WERI-Rb-1 (cell line): Measurements from ENCODE around the gene NKAIN4.

Source experiments
- DNase-seq: peaks from one replicate; pipeline ENCODE4 v3.0.0-alpha.2; 2020
- H3K27ac ChIP-seq: fragments of 250-450 bp; sonication (Bioruptor Pico); 2 replicates; pipeline ENCODE4 v1.5.1; 2020; ENCODE audit warnings: mild to moderate bottlenecking, moderate library complexity
- H3K27me3 ChIP-seq: fragments of 250-450 bp; sonication (Bioruptor Pico); 2 replicates; pipeline ENCODE4 v1.5.1; 2021; ENCODE audit warnings: mild to moderate bottlenecking, low read depth, moderate library complexity; ENCODE audit not compliant: insufficient read depth, severe bottlenecking
- H3K36me3 ChIP-seq: fragments of 250-450 bp; sonication (Bioruptor Pico); 2 replicates; pipeline ENCODE4 v1.5.1; 2020; ENCODE audit warnings: mild to moderate bottlenecking, moderate library complexity
- H3K4me3 ChIP-seq: 2 replicates; pipeline ENCODE4 v1.5.1; 2011; ENCODE audit warnings: low read depth, mild to moderate bottlenecking, control low read depth, low read length
- H3K9me3 ChIP-seq: fragments of 250-450 bp; sonication (Bioruptor Pico); 2 replicates; pipeline ENCODE4 v1.5.1; 2021; ENCODE audit warnings: mild to moderate bottlenecking, moderate library complexity; ENCODE audit not compliant: severe bottlenecking
- TF ChIP-seq, protein P1 (sequence below): IDR thresholded peaks from 2 replicates; pipeline ENCODE4 v1.5.1; 2011; ENCODE audit warnings: low read depth, mild to moderate bottlenecking, control low read depth, inconsistent platforms, low read length

Gene NKAIN4

DNA sequence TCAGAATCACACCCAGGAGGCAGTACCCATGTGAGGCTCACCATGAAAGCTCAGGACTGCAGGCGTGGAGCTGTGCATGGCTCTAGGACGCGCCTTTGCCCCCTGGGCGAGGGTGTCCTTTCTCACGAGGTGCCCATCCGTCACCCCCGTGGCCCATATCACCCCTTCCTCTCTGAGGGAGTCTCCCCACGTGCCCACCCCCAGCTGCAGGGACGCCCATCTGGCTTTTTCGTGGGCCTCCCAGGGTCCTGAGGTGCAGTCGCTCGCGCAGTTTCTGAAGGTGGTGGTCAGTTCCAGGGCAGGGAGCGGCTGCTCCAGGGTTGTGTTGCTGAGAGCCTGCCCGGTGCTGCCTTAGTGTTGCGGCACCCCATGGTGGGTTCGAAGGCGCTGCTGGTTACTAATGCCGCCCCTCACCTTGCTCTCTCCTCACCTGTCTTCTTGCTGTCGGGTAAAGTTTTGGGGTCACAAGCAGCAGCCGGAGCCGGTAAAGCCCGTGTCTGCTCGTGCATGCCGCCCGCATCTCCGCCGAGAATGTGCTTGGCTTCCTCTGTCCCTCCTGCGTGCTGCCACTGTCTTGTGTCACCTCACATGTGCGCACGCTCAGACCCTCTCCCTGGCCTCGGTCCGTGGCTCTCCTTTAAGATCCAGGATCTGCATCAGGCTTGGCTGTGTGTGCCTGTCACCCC lies 29.3 kb upstream of the NKAIN4 start:
- Histone ChIP-seq H3K4me3 (no peak overlapping the region), H3K9me3 (no peaks in the 10 kb centered on the region), H3K36me3 (peaks cover 46% of the 10 kb centered on the region), H3K27me3 (no peaks in the 10 kb centered on the region), H3K27ac (no peak overlapping the region)
- TF ChIP-seq, protein P1, sequence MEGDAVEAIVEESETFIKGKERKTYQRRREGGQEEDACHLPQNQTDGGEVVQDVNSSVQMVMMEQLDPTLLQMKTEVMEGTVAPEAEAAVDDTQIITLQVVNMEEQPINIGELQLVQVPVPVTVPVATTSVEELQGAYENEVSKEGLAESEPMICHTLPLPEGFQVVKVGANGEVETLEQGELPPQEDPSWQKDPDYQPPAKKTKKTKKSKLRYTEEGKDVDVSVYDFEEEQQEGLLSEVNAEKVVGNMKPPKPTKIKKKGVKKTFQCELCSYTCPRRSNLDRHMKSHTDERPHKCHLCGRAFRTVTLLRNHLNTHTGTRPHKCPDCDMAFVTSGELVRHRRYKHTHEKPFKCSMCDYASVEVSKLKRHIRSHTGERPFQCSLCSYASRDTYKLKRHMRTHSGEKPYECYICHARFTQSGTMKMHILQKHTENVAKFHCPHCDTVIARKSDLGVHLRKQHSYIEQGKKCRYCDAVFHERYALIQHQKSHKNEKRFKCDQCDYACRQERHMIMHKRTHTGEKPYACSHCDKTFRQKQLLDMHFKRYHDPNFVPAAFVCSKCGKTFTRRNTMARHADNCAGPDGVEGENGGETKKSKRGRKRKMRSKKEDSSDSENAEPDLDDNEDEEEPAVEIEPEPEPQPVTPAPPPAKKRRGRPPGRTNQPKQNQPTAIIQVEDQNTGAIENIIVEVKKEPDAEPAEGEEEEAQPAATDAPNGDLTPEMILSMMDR: no peak
- no peak for DNase-seq

DNA sequence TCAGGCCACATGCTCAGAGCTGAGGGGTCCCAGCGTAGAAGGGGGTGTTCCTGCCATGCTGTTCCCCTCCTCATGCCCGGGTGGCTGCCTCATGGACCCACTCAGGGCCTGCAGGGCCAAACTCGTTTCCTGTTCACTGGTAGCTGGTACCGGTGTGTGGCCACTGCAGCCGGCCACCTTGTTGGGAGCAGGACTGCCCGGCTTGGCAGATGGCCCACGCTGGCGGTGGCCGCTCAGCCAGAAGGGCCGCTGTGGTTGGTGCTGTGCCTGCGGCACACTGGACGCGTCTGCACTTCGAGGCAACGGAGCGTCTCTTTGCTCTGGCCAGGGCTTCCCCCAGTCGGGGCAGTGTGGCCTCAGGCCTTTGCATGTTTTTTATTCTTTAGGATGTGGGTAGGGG lies 28.7 kb upstream of the NKAIN4 start:
- TF ChIP-seq, protein P1: no peak
- Histone ChIP-seq H3K9me3 (no peaks in the 10 kb centered on the region), H3K27ac (no peak overlapping the region), H3K27me3 (no peaks in the 10 kb centered on the region), H3K4me3 (no peak overlapping the region), H3K36me3 (peaks cover 45% of the 10 kb centered on the region)
- DNase-seq: no peak

DNA sequence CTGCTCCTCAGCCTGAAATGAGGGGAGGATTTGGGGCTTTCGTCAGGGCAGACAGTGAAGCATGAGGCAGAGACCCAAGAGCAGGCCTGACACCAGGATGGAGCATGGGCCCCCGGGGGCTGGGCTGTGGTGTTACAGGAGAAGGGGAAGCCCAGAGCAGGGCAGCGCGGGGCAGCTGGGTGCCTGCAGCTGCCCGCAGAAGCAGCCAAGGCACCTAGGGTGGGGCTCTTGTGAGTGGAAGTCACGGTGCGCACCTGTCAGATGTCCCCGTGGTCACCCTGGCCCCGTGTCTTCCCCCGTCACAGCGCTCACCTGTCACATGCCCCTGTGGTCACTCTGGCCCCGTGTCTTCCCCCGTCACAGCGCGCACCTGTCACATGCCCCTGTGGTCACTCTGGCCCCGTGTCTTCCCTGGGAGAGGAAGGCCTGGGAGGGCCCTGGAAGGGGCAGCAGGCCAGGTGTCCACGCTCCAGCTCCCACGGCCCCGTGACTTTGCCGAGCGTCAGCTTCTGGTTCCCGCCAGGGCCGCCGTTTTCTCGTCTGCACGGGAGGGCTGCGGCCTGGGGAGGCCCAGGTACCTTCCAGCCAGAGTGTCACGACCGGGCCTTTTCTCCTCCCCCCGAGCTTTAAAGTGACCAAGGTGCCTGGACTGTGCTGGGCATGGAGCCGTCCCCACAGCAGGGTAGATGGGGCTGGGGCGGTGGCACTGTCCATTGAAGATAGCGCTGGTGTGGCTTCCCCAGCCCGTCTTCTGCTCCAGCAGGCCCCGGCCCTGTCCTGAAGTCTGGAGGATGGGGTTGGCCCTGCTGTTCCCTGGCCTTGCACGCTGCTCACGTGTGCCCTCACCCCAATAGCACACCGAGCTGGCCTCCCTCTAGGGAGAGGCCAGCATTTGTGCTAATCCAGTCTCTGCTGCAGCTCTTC lies 27.7 kb upstream of the NKAIN4 start:
- TF ChIP-seq, protein P1: no peak
- peaks cover 51% of the 10 kb centered on the region for H3K36me3 ChIP-seq
- H3K27ac ChIP-seq: no peak overlapping the region
- no peaks in the 10 kb centered on the region for H3K9me3 ChIP-seq
- no peak overlapping the region for H3K4me3 ChIP-seq
- no peaks in the 10 kb centered on the region for H3K27me3 ChIP-seq
- DNase-seq: no peak

GRCh38 chr20:63280929-63281545 lies 26.8 kb upstream of the NKAIN4 start:
- no peaks in the 10 kb centered on the region for H3K27me3 ChIP-seq
- TF ChIP-seq, protein P1: peak; percentile 76
- peaks cover 61% of the 10 kb centered on the region for H3K36me3 ChIP-seq
- no peak overlapping the region for H3K27ac ChIP-seq
- DNase-seq: peak; percentile 44
- no peaks in the 10 kb centered on the region for H3K9me3 ChIP-seq
- H3K4me3 ChIP-seq: no peak overlapping the region

DNA sequence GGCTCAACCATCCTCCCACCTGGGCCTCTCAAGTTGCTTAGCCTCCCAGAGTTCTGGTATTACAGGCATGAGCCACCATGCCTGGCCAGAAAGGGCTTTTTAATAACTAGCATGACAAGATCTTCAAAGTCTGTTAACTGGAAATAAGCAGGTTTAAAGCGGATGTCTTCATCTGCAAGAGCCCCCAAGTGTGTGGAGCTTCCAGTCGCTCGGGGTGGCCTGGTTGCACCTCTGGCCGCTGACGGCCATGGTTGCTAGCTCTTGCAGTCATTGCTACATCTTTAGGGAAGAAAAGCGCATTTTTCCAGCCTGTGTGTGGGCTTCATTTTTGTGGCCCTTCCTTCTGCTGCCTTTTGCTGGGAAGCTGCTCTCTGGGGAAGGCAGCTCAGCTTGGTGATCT lies 26.1 kb upstream of the NKAIN4 start:
- H3K36me3 ChIP-seq: peaks cover 60% of the 10 kb centered on the region
- H3K27me3 ChIP-seq: no peaks in the 10 kb centered on the region
- no peak overlapping the region for H3K27ac ChIP-seq
- H3K4me3 ChIP-seq: no peak overlapping the region
- DNase-seq: no peak
- no peaks in the 10 kb centered on the region for H3K9me3 ChIP-seq
- TF ChIP-seq, protein P1: no peak
